Amygdala (tissue), 56 donors: Measurements from ENCODE around the gene AFDN.

Experiments
- DNase-seq, 56 donors: peaks; one replicate each; lab custom pipeline; 2025; lab: John Stamatoyannopoulos, UW

The AFDN gene

DNA sequence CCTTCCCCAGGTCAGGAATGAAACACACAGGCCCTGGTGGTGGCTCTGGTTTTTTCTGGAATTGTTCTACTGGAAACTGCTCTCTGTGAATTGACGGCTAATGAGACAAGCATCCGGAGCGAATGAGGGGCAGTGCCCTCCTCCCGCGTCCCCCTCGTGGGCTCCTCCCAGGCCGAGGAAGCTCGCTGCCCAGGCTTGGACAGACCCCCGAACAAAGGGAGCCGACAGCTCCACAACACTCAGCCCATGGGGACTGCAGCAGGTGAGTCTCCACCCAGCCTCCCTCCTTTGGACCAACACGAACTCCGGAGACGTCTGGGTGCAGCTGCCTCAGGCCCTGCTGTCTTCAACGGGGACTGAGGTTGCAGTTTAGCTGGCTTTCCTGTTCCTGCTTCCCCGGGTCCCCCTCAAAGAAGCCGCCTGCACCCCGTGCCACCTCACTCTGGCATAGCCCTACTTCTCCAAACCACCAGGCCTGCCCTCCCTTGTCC is 31.3 kb upstream of the AFDN start:
- DNase-seq = no peak

DNA sequence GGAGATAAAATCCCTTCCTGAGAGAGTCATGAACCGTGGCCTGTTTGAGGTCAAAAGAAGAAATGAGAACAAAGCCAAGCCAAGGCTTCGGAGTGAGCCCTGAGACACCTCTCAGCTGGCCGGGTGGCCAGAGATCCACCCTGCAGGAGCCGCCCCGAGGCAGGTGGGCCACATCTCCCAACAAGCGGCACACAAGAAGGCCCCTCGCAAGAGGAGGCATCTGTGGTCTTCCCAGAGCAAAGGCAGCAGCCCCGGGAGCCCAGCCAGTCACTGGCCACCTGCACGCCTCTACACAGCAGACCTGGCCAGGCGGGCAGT is 30.9 kb upstream of the AFDN start:
- no peak for DNase-seq

GRCh38 chr6:167796192-167796981 is 30.3 kb upstream of the AFDN start:
- DNase-seq = peak in 29 of 56 donors; percentile 7 to 76 (median 37)

DNA sequence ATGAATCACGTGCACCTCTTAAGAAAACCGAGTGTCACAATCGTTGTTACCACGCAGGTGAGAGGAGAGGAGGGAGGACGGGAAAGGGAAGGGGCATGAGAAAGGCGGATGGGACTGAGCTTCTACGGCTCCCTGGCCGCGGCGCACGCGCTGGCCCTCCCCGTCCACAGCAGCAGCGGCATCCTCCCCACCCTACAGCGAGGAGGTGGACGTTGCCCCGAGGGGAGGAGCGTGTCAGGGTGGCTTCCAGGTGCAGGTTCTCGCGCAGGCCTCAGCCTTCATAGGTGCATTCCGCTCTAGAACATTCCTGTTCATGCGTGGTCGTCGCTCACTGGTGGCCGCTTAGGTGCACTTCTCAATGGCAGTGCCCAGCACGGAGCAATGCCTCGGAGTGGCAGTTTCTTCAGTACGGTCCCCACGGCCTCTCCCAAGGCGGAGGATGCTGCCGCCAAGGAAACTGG is 29.7 kb upstream of the AFDN start:
- no peak for DNase-seq

- DNase-seq = no peak
Measured at GRCh38 chr6:167797476-167798265, 29.0 kb upstream of the AFDN start.

DNA sequence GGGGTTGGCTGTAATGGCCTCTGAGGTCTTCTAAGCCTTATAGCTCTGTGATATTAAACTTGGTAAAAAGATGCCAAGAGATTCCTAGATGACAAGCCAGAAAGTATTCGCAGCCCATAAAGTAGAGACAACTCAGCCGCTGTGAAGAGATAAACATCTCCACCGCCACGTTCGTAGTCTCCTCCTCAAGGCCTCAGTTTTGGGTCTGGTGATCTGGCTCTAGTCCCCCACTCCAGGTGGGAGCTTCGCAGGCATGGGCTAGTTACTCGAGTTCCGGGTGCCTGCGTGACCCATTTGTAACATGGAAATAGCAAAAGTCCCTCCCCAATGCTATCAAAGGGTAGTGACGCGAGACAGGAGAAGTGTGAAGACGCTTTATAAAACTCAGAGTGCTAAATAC is 28.3 kb upstream of the AFDN start:
- DNase-seq = no peak

- DNase-seq = peak in 22 of 56 donors; percentile 8 to 50 (median 29)
Measured at GRCh38 chr6:167799033-167799821, 27.5 kb upstream of the AFDN start.

GRCh38 chr6:167800549-167800948 is 26.2 kb upstream of the AFDN start:
- no peak for DNase-seq

DNA sequence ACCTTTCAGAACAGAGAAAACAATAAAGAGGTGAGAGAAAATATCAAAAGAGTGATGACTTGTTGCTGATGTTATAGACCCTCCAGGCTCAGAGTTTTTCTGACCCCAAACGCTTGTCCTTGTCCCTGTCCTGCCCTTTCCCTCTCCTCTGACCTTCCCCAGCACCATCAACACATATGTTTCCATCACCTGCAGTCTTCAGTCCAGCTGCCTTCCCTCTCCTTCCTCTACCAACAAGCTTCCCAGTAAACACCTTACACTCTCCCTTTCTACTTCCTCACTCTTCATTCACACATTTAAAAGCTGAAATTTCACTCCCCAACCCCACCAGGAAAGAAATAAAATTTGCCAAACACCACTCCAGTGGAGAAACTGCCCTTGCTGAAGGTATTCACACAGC is 25.4 kb upstream of the AFDN start:
- no peak for DNase-seq

DNA sequence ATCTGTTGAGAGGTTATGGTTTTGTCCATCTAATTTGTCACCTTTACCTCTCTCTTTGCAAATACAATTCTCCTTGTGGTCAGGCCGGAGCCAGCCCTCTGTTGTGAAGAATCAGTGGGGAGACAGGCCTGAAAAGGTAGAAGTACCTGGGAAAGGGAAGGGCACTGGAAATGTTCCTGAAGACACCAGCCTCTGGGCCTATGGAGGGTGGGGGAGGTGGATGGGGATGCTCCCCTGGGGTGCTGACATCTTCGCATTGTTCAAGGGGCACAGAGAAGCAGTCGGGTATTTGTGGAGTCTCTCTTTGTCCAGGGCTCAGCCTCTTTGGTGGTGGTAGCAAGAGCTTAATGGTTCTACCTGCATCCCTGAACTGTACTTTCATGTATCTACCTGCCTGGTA is 24.4 kb upstream of the AFDN start:
- no peak for DNase-seq

GRCh38 chr6:167803816-167804215 is 22.9 kb upstream of the AFDN start:
- no peak for DNase-seq

DNA sequence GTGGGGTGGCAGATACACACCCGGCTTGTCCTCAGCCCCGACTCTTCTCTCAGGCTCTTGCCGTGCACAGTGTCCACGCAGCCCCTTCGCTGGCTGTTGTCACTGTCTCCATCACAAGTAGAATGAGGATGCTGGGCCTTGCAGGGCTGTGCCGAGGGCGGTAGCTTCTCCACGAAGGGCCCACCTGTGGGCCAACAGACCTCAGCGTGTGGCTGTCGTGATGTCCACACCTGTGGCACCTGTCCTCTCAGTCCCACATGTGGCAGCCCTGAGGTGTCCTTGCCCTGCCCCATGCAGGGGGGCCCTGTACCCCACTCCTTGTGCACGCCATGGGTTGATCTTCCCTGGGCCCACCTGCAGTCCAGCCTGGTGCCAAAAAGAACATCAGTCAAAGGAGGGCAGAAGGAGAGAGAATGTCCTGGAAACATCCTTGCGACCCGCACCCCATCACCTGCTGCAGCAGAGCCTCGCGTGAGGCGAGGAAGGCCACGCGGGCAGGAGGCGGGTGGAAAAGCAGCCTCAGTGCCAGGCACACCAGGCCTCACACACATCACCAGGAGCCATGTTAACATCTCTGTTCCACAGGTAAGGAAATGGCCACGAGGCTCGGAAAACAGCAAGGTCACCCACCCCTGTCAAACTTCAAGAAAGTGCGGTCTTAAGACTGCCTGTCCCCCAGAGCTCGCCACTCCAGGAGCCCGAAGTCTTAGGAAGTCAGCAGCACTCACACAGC is 22.3 kb upstream of the AFDN start:
- DNase-seq = no peak

DNA sequence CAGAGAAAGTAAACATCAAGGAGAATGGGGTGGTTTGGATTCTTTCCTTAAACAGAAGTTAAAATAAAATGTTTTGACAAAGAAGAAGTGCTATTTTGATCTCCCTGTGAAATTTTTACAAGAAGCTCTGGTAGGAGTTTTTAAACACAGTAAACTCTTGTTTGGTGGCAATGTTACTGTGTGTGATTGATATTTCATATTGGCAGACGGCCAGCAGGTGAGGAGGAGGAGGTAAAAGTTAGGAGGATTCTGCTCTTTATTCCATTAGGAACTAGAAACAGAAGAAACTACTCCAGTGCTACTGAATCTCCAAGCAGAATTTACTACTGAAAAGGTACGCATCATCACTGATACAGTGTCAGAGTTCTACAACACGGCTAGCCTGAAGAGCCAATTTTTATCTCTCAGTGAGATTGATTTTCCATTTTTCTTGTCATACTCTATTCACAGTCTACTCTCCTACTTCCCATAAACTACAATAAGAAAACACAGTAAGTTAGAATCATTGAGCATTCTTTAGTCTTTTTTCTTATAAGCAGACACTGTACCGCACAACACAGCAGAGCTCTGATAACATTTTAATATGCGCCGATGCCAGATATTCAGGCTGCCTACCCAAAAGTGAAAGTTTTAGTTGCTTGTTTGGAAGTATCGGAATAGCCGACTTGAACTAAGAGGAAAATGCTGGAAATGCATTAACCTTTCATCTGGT is 21.2 kb upstream of the AFDN start:
- DNase-seq = no peak

DNA sequence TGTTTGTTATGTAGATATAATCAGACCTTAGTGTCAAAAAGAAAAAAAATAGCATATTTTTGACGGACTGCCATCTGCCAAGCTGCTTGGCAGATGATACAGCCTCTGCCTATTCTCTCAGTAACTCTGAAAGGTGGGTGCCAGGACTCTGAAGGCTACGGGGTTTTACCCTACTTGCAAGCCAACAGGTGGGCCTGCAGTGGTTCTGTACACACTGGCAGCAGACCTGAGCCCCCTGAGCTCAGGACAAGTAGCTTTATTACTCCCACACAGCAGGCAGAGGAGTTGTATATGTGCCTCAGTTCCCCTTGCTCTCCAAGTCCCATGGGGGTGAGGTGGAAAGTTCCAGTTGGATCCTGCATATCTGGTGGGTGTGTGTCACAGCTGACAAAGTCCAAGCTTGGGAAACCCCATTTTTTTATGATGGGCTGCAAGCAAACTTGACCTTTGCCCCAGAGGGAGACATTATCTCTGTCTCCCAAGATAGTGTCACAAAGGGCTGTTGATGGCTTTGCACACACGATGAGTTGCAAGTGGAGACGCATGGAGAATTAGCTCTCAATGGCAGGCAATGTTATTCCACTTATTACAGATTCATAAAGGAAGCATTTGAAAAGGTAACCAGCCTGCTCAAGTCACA is 20.5 kb upstream of the AFDN start:
- no peak for DNase-seq

DNA sequence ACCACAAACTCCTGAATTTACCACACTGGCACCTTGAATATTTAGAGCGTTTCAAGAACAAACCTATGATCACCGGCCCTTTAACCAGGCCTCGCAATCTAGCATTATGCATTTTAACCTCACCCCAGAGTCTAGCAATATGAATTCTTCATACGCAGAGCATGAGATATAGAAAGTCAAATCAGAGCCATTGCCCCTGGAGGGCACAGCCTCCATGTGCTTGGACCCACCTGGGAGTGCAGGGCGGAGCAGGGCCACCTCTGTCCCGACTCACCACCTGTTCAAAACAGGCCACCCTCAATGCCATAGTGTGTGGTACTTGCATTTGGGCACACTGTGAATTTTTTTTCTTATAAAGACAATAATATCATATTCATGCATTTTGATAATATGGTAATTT is 19.5 kb upstream of the AFDN start:
- DNase-seq = no peak

DNA sequence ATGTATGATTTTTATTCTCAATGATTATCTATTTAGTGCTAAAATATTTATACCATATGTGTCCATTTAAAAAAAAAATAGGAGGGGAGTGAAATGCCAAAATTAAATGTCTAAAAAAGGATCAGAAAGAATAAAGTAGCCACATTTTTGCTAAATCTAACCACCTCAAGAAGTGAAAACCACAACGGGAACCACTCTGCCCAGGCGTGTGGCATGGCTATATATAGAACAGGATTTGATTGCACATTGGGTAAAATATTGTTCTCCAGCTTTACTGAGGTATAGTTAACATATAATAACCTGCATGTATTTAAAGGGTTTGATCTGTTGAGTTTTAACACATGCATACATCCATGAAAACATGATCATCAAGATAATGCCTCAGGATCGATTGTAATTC is 19.0 kb upstream of the AFDN start:
- no peak for DNase-seq

DNA sequence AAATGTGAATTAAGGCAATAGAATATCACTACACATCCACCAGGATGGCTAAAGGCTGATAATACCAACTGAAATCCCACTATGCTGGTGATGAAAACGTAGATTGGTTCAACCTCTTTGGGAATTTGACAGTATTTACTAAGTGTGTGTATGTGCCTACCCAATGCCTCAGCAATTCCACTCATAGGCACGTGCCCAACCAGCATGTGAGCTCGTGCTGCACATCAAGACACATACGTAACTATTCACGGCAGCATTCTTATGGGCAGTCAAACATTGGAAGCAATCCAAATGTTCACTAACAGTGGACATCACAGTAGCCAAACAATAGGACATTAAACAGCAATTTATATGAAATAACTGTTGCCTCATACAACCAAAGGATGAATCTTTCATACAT is 15.7 kb upstream of the AFDN start:
- DNase-seq = no peak

- DNase-seq = no peak
Measured at GRCh38 chr6:167811442-167812087, 15.1 kb upstream of the AFDN start.

DNA sequence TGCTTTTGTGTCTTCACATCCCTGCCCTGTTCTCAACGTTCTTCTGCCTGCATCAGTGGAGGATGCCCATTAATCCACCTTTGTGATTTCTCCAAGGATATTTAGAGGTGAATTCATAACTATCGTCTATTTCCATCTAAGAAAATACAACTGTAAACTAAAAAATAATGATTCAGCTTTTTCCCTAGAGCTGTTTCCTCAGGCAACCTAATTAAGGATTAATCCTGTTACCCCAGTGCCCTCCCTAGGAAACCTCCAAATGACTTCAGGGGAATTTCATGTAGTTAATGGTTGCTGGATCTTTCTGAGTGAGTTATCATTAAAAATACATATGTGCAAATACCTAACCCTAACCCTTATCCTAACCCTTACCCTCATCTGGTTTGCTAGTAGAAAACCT is 14.6 kb upstream of the AFDN start:
- DNase-seq = no peak
